ENCODE measurements around the gene EML6. TPM values are rescaled to one million over a fixed set of nuclear protein-coding genes. Genes with fewer than 3 reads are reported as not detected.
A peak's percentile ranks its signal among the peaks of the same experiment; 100 is the strongest.

EML6 gene
- total and polyA plus RNA-seq, 2 experiments from 2014 or later = 2.7 to 6.2 TPM

- TF ChIP-seq ZNF462 (CRISPR knock-in tag; IDR thresholded peaks at IDR 0.05) (no peak), EZH2phosphoT487 (IDR thresholded peaks at IDR 0.05; ENCODE audit: unreplicated experiment) (no peak), CREB1 (CRISPR knock-in tag; IDR thresholded peaks at IDR 0.05; ENCODE audit: low read depth) (no peak), CTCF (conservative IDR thresholded peaks at IDR 0.05; ENCODE audit: low read depth in 2 of 2) (no peak), NANOG (IDR thresholded peaks at IDR 0.05; ENCODE audit: borderline replicate concordance) (no peak)
Measured at GRCh38 chr2:54709336-54709809, 14.1 kb upstream of the EML6 start (continued).

- Histone ChIP-seq H3K9me2 (ENCODE audit: insufficient read depth) (no peaks in the 10 kb centered on the region), H3K4me2 (no peak overlapping the region), H3K27ac (ENCODE audit: low read depth) (no peak overlapping the region), H4K20me1 (replicated peaks; ENCODE audit: insufficient read depth) (no peaks in the 10 kb centered on the region), H2AFZ (peak overlapping the region; percentile 100; the same call in 1 of the 2 replicates), H3K4me1 (ENCODE audit: insufficient read depth) (no peaks in the 10 kb centered on the region), H3K79me2 (replicated peaks; ENCODE audit: insufficient read depth) (no peaks in the 10 kb centered on the region), H3K27me3 (ENCODE audit: insufficient read depth) (peaks cover 16% of the 10 kb centered on the region; the same call in 1 of the 2 replicates), H3K36me3 (ENCODE audit: insufficient read depth) (no peaks in the 10 kb centered on the region), H3F3A (replicated peaks; ENCODE audit: low read depth) (no peaks in the 10 kb centered on the region), H3K4me3 (no peak overlapping the region)
- Mint-ChIP-seq H3K36me3 (ENCODE audit: low read depth) (no peaks in the 10 kb centered on the region), H3K27ac (no peak overlapping the region), H3K4me3 (peak overlapping the region; percentile 45; the same call in 1 of the 3 replicates), H3K9me3 (no peaks in the 10 kb centered on the region), H3K4me1 (peaks cover 6% of the 10 kb centered on the region; the same call in 2 of the 3 replicates), H3K27me3 (ENCODE audit: insufficient read depth, low read depth, poor library complexity) (peaks cover 4% of the 10 kb centered on the region)
- ATAC-seq (no peak), DNase-seq (ENCODE audit: low spot score) (no peak)
- TF ChIP-seq ZNF462 (CRISPR knock-in tag; IDR thresholded peaks at IDR 0.05) (no peak), JUNB (IDR thresholded peaks at IDR 0.05; ENCODE audit: unreplicated experiment) (no peak), POLR2AphosphoS5 (IDR thresholded peaks at IDR 0.05; ENCODE audit: low read depth) (no peak), STAT1 (IDR thresholded peaks at IDR 0.05; ENCODE audit: unreplicated experiment) (no peak), ZNF114 (CRISPR knock-in tag; IDR thresholded peaks at IDR 0.05) (no peak)
Measured at GRCh38 chr2:54710216-54710615, 13.2 kb upstream of the EML6 start.

Data from GM23338 (cell line).